H1 (cell line): Measurements from ENCODE around the gene MAP9. TPM values are rescaled to one million over a fixed set of nuclear protein-coding genes. Genes with fewer than 3 reads are reported as not detected.

Source experiments
- CTCF ChIA-PET: fragments of 300-600 bp; sonication (Branson Sonifier 250); formaldehyde crosslinking; loops from one replicate; lab custom pipeline; 2021; ENCODE audit not compliant: partially characterized antibody; lab: Charles Lee
- POLR2A ChIA-PET: fragments of 300-600 bp; sonication (Branson Sonifier 250); formaldehyde crosslinking; loops from one replicate; lab custom pipeline; 2021; ENCODE audit warnings: inconsistent platforms; ENCODE audit not compliant: partially characterized antibody; lab: Charles Lee
- DNase-seq, 2 experiments: peaks; one replicate each; pipeline versions ENCODE4 v3.0.0 to v3.0.0-alpha.2; 2010 to 2022; ENCODE audit warnings: low spot score in 2 of 2, low read depth in 1 of 2, mixed read lengths in 1 of 2
- FAIRE-seq: peaks from 2 replicates; lab custom pipeline; 2011; peaks lifted over from hg19 to GRCh38; lab: Jason Lieb, UNC
- H2AFZ ChIP-seq: 2 replicates; pipeline ENCODE4 v1.8.1; 2012; ENCODE audit warnings: low read length, inconsistent platforms
- H2AK5ac ChIP-seq: 2 replicates; pipeline ENCODE4 v1.6.1; 2013; ENCODE audit warnings: low read depth, low read length
- H2BK120ac ChIP-seq: replicated peaks from 2 replicates; pipeline ENCODE3; 2013; ENCODE audit warnings: low read depth, low read length, inconsistent platforms
- H2BK12ac ChIP-seq: 2 replicates; pipeline ENCODE4 v1.6.1; 2013; ENCODE audit warnings: low read depth, low read length
- H2BK15ac ChIP-seq: 2 replicates; pipeline ENCODE4 v1.6.1; 2013; ENCODE audit warnings: low read length
- H2BK20ac ChIP-seq: 2 replicates; pipeline ENCODE4 v1.6.1; 2013; ENCODE audit warnings: low read length
- H2BK5ac ChIP-seq: 2 replicates; pipeline ENCODE4 v1.6.1; 2013; ENCODE audit warnings: low read depth, low read length
- H3K14ac ChIP-seq: 2 replicates; pipeline ENCODE4 v1.6.1; 2013; ENCODE audit warnings: inconsistent platforms; ENCODE audit not compliant: insufficient read length
- H3K18ac ChIP-seq: 2 replicates; pipeline ENCODE4 v1.6.1; 2013; ENCODE audit warnings: low read length; ENCODE audit errors: extremely low read depth
- H3K23ac ChIP-seq: 2 replicates; pipeline ENCODE4 v1.6.1; 2013; ENCODE audit warnings: inconsistent platforms; ENCODE audit not compliant: insufficient read length
- H3K23me2 ChIP-seq: 2 replicates; pipeline ENCODE4 v1.6.1; 2013; ENCODE audit warnings: low read depth, low read length
- H3K27ac ChIP-seq: 2 replicates; pipeline ENCODE4 v1.6.1; 2011; ENCODE audit warnings: low read depth, low read length, inconsistent platforms
- H3K27me3 ChIP-seq, 4 experiments: replicated peaks in 1 of 4; 1 replicate in 1 of 4; 2 replicates in 3 of 4; pipeline versions ENCODE4 v1.6.1 to v1.8.1; 2011 to 2013; ENCODE audit warnings: low read length in 3 of 4, mild to moderate bottlenecking in 3 of 4, inconsistent platforms in 2 of 4, mixed read lengths in 2 of 4, moderate library complexity in 1 of 4; ENCODE audit not compliant: control insufficient read depth in 3 of 4, insufficient read depth in 3 of 4; ENCODE audit errors: extremely low read depth in 1 of 4
- H3K36me3 ChIP-seq, 4 experiments: 2 replicates each; pipeline versions ENCODE4 v1.6.1 to v1.8.1; 2011 to 2013; ENCODE audit warnings: mild to moderate bottlenecking in 4 of 4, low read length in 3 of 4, moderate library complexity in 2 of 4, control low read depth in 1 of 4, inconsistent platforms in 1 of 4; ENCODE audit not compliant: insufficient read depth in 4 of 4, control insufficient read depth in 2 of 4
- H3K4ac ChIP-seq: replicated peaks from 2 replicates; pipeline ENCODE3; 2013; ENCODE audit warnings: low read length, low read depth, mixed read lengths, inconsistent platforms; ENCODE audit not compliant: insufficient read length
- H3K4me1 ChIP-seq, 4 experiments: replicated peaks in 1 of 4; 1 replicate in 1 of 4; 2 replicates in 3 of 4; pipeline versions ENCODE4 v1.6.1 to v1.8.1; 2011 to 2013; ENCODE audit warnings: low read length in 3 of 4, inconsistent platforms in 2 of 4, mixed read lengths in 1 of 4; ENCODE audit not compliant: insufficient read depth in 4 of 4, control insufficient read depth in 3 of 4
- H3K4me2 ChIP-seq, 2 experiments: 2 replicates each; pipeline versions ENCODE4 v1.6.1 to v1.8.1; 2011 to 2013; ENCODE audit warnings: low read depth in 2 of 2, low read length in 2 of 2, control low read depth in 1 of 2, inconsistent platforms in 1 of 2, mild to moderate bottlenecking in 1 of 2; ENCODE audit not compliant: insufficient read depth in 1 of 2
- H3K4me3 ChIP-seq, 4 experiments: fragments of 200-600, 300-600 bp in 1 of 4; sonication (generic), shearing (Covaris generic), sonication (Bioruptor Twin) in 1 of 4; 2 replicates each; pipeline versions ENCODE4 v1.5.1 to v1.8.1; 2011 to 2016; ENCODE audit warnings: low read length in 4 of 4, low read depth in 3 of 4, control low read depth in 2 of 4, inconsistent platforms in 2 of 4, mild to moderate bottlenecking in 2 of 4, mixed read lengths in 1 of 4, moderate library complexity in 1 of 4; ENCODE audit not compliant: insufficient read depth in 2 of 4; ENCODE audit errors: extremely low read depth in 1 of 4
- H3K56ac ChIP-seq: replicated peaks from 2 replicates; pipeline ENCODE3; 2013; ENCODE audit warnings: low read depth, mild to moderate bottlenecking, mixed read lengths, low read length, inconsistent platforms; ENCODE audit not compliant: insufficient read length
- H3K79me1 ChIP-seq: 2 replicates; pipeline ENCODE4 v1.6.1; 2013; ENCODE audit warnings: low read depth, low read length, control low read depth
- H3K79me2 ChIP-seq, 2 experiments: 2 replicates each; pipeline versions ENCODE4 v1.6.1 to v1.8.1; 2012 to 2013; ENCODE audit warnings: low read length in 2 of 2, mild to moderate bottlenecking in 2 of 2, inconsistent platforms in 1 of 2; ENCODE audit not compliant: insufficient read depth in 2 of 2, control insufficient read depth in 1 of 2
- H3K9ac ChIP-seq, 4 experiments: replicated peaks in 1 of 4; 1 replicate in 1 of 4; 2 replicates in 3 of 4; pipeline versions ENCODE4 v1.6.1 to v1.8.1; 2011 to 2013; ENCODE audit warnings: low read depth in 3 of 4, low read length in 3 of 4, control low read depth in 2 of 4, mild to moderate bottlenecking in 2 of 4, moderate library complexity in 2 of 4, inconsistent platforms in 1 of 4; ENCODE audit errors: extremely low read depth in 1 of 4
- H3K9me3 ChIP-seq, 2 experiments: 2 replicates each; pipeline versions ENCODE4 v1.6.1 to v1.8.1; 2012 to 2013; ENCODE audit warnings: mild to moderate bottlenecking in 2 of 2, moderate library complexity in 2 of 2, control low read depth in 1 of 2, inconsistent platforms in 1 of 2, low read depth in 1 of 2, low read length in 1 of 2, mixed read lengths in 1 of 2; ENCODE audit not compliant: insufficient read depth in 2 of 2
- H4K20me1 ChIP-seq, 2 experiments: replicated peaks in 1 of 2; 2 replicates each; pipeline versions ENCODE3 to v1.8.1; 2011 to 2013; ENCODE audit warnings: inconsistent platforms in 2 of 2, low read length in 2 of 2, mild to moderate bottlenecking in 1 of 2; ENCODE audit not compliant: insufficient read depth in 2 of 2, control insufficient read depth in 1 of 2
- H4K5ac ChIP-seq: 2 replicates; pipeline ENCODE4 v1.6.1; 2013; ENCODE audit warnings: low read length, low read depth, mixed read lengths, inconsistent platforms; ENCODE audit not compliant: insufficient read length
- H4K8ac ChIP-seq: 2 replicates; pipeline ENCODE4 v1.8.0; 2013; ENCODE audit warnings: mild to moderate bottlenecking, moderate library complexity, low read length, inconsistent platforms; ENCODE audit not compliant: insufficient read depth; ENCODE audit errors: extremely low read depth
- H4K91ac ChIP-seq: replicated peaks from 2 replicates; pipeline ENCODE3; 2013; ENCODE audit warnings: low read length, mixed read lengths, inconsistent platforms; ENCODE audit not compliant: insufficient read length
- SP1 ChIP-seq: IDR thresholded peaks from 2 replicates; pipeline ENCODE4 v1.6.1; 2011; ENCODE audit warnings: low read depth, low read length
- WGBS, 2 experiments: shearing (Covaris generic) in 1 of 2; methylation state at CpG; one replicate each; pipeline versions ENCODE4 v1.1.6 to v1.1.7; 2013 to 2015; ENCODE audit warnings: low lambda C conversion rate in 2 of 2, mixed read lengths in 2 of 2, inconsistent platforms in 1 of 2, low coverage in 1 of 2, missing lambda C conversion rate in 1 of 2; ENCODE audit not compliant: insufficient replicate concordance in 2 of 2, insufficient coverage in 1 of 2, insufficient read length in 1 of 2; ENCODE audit errors: extremely low coverage in 1 of 2, missing lambda C conversion rate in 1 of 2; 5-methylcytosine and 5-hydroxymethylcytosine counted together
- polyA plus RNA-seq, 7 experiments: library from polyadenylated mRNA; depleted of rRNA in 3 of 7; stranded (reverse) in 5 of 7; unstranded in 2 of 7; fragments of >200 nt in 5 of 7; fragments of 200-250 nt in 2 of 7; gene quantifications; 1 replicate in 5 of 7; 2 replicates in 1 of 7; 4 replicates in 1 of 7; pipeline versions ENCODE4 v1.2.1 to v1.2.3, GENCODE V29; 2011 to 2013; ENCODE audit warnings: missing spikeins in 2 of 7, mixed read lengths in 2 of 7
- total RNA-seq: library from RNA; stranded (reverse); fragmentation: NEBNext Ultra II Directional; extraction: Animal tissue kit (Norgen Biotek cat#: 25700); gene quantifications from 2 replicates; pipeline ENCODE4 v1.2.1, GENCODE V29; 2021

The MAP9 gene
- total and polyA plus RNA-seq, 2 of the 8 experiments (the other 6 are each of a cell fraction or from before 2014, with no cell fraction given) = 2.1 to 18.9 TPM

DNA sequence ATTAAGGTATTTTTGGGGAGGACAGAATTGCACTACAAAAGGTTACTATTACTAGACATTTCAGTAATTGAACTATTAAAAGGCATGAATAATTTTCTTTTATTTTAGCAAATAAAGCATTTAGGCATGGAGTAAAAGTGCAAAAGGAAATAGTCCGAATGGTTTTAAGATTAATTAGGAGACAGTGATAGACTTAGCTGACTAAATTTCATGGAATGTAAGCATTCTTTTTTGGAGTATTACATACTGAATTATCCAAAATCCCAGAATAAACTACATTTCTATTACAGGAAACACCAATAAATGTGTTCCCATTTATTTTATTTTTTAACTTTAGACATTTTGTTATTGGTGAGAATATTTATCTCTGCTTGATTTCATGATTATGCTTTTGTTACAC lies 30.7 kb upstream of the MAP9 start:
- H3K4me1 ChIP-seq = no peaks in the 10 kb centered on the region
- no peak overlapping the region for H2BK5ac ChIP-seq
- no peak overlapping the region for H4K8ac ChIP-seq
- H3K18ac ChIP-seq = no peak overlapping the region
- H3K4me2 ChIP-seq = no peak overlapping the region
- no peak overlapping the region for H2BK120ac ChIP-seq
- H3K79me2 ChIP-seq = no peaks in the 10 kb centered on the region
- no peak overlapping the region for H2BK12ac ChIP-seq
- no peak overlapping the region for H2AK5ac ChIP-seq
- 93% methylated on average over 1 of the region's 1 CpG; no CpG with 5 or more reads in 1 of the 2 experiments for WGBS, 2 experiments
- H3K56ac ChIP-seq = no peak overlapping the region
- H3K9ac ChIP-seq = no peak overlapping the region
- no peaks in the 10 kb centered on the region for H3K23me2 ChIP-seq
- no peak for DNase-seq
- H3K4me3 ChIP-seq = no peak overlapping the region
- H4K5ac ChIP-seq = no peak overlapping the region
- H4K91ac ChIP-seq = no peak overlapping the region
- 0 out of 7 replicates have a peak, but pooled peaks cover 0 to 4% (median 0%) of the 10 kb centered on the region in 4 experiments for H3K27me3 ChIP-seq
- no peak overlapping the region for H3K27ac ChIP-seq
- no peak overlapping the region for H3K14ac ChIP-seq
- H2AFZ ChIP-seq = no peak overlapping the region
- H2BK15ac ChIP-seq = no peak overlapping the region
- CTCF ChIA-PET = no interaction called here
- no peak overlapping the region for H2BK20ac ChIP-seq
- POLR2A ChIA-PET = no interaction called here
- H3K36me3 ChIP-seq = no peaks in the 10 kb centered on the region
- H3K4ac ChIP-seq = no peak overlapping the region
- no peak for FAIRE-seq
- TF ChIP-seq SP1 = no peak
- H3K23ac ChIP-seq = no peak overlapping the region
- H3K79me1 ChIP-seq = no peaks in the 10 kb centered on the region
- no peaks in the 10 kb centered on the region for H4K20me1 ChIP-seq
- no peaks in the 10 kb centered on the region for H3K9me3 ChIP-seq
